GM21526 (cell line): ENCODE results near the gene CLASRP.

ENCODE experiments used
- ATAC-seq: cut with Tn5 transposase; IDR thresholded peaks from one replicate; pipeline ENCODE4 v1.9.1; 2021; ENCODE audit warnings: moderate library complexity; ENCODE audit not compliant: unreplicated experiment, low FRiP score

The CLASRP gene

DNA sequence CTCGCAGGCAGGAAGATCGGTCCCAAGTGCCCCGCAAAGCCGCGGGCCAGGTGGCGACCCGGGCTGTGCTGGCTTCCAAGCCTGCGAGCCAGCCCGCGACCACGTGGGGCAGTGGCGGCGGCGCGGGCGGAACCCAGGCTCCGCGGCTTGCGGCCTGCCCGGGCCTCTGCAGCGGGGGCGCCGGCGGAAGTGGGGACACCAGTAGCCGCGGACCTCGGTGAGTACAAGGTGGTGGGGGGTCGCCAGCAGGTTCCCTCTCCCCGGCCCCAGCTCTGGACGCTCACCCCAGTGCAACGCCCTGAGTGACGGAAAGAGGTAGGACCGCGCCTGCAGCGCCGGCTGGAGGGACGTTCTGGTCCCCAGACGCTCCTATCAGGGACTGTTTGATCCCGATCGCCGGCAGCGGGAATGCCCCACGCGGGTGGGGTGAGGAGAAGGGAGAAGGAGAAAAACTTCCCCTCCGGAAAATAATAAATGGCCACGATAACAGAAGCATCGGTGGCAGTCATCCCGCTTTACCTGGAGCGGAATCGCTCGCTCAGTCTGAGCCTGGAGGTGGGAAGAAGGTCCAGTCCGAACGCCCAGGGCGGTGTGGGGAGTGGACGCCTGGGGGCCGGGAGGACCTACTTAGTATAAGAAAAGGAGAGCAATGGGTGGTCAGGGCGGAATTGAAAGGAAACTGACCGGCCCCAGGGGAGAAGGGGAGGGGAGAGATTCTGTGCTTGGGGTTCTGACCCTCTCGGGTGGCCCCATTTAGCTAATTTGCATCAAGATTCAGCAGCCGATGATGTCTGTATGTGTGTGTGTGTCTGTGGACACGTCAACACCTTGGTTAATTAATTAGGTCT lies 40.4 kb downstream of the CLASRP start, which contains the start of gene GEMIN7:
Gene GEMIN7, plus strand, starts transcription at position 198 of the 848 bp plus-strand sequence. CDS start 10,855 bp downstream, outside the sequence.
- no peak for ATAC-seq

DNA sequence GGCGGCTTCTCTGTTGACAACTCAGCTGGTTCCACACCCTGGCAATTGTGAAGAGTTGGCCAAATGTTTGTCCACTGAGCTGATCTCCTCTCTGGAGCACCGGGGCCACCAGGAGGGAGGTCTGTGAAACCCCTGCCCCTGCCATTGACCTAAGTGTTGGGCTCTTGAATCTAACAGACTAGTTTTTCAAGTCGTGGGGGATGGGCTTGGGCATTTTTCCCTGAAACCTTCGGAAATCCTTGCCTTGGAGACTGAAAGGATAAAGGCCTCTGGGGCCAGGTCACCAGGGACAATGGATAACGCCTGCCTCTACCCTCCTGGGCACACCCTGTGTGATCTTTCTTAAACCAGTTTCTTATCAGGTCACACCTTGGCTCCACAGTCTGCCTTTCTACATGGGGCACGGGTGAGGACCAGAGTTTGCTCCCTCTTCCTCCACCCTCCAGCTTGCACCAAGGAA lies 41.1 kb downstream of the CLASRP start:
- no peak for ATAC-seq

DNA sequence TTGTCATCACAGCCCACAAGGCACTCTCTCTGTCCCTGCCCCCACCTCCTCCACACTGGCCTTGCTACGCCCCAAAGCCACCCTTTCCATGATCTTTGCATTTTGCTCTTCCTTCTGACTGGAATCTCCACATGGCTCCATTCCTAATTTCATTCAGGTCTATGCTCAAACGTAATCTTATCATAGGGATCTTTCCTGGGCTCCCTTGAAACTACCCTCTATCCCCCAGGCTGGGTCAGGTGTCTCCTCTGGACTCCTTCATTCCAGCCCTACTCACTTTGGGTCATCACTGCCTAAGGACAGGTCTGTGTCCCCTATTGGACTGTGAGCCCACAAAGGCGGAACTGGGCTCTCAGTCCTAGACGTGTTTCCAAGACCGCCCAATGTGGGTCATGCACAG lies 43.3 kb downstream of the CLASRP start:
- no peak for ATAC-seq

DNA sequence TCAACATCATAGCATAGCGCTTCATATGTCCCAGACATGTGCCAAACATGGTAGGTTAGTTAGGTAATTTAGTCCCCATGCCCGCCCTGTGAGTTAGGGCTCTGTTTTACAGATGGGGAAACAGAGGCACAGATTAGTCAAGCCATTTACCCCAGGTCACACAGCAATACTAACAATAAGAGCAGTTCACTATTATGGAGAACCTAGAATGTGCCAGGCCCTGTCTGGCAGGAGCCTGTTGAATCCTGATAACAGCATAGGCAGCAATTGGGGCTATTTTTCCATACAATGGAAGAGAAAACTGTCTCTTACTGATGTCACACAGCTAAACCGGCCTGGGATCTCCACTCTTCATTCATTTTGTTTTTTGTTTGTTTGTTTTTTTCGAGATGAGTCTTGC lies 47.6 kb downstream of the CLASRP start:
- ATAC-seq, result no peak

DNA sequence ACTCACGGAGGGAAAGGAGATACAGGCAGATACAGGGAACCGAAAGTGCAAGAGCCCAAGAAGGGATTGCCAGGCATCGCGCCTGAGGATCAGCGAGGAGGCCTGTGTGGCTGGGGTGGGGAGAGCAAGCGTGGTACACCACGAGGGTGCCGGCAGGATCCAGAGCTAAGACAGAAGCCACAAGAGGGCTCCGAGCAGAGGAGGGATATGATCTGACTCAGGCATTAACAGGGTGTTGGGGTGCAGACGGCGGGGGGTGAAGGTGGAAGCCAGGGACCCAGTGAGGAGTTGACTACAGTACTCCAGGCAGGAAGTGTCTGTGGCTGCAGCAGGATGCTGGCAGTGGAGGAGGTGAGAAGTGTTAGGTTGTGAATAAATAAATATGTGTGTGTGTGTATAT lies 48.7 kb downstream of the CLASRP start:
- no peak for ATAC-seq

DNA sequence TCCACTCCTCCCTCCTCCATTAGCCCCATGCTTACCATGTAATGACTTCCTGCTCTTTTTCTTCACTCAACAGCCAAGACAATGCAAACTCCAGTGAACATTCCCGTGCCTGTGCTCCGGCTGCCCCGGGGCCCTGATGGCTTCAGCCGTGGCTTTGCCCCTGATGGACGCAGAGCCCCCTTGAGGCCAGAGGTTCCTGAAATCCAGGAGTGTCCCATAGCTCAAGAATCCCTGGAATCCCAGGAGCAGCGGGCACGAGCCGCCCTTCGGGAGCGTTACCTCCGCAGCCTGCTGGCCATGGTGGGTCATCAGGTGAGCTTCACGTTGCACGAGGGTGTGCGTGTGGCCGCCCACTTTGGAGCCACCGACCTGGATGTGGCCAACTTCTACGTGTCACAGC lies 51.2 kb downstream of the CLASRP start:
- no peak for ATAC-seq

DNA sequence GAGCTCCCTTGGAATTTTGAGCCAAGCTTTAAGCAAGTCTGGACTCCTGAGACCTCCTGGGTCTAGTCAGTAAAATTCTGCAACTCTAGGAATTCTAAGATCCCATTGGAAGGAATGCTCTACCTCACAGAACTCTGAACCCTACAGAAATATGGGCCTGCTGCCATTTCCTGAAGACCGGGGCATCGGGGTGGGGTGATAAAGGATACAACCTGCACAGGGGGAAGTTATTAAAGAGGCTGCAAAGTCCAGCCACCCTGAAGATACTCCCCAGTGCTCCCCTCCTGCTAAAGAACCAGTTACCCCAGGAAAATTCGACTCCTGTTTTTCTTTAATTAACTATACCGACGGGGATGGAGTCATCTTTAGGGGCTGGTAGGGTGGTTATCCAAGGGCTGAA lies 51.8 kb downstream of the CLASRP start:
- no peak for ATAC-seq

DNA sequence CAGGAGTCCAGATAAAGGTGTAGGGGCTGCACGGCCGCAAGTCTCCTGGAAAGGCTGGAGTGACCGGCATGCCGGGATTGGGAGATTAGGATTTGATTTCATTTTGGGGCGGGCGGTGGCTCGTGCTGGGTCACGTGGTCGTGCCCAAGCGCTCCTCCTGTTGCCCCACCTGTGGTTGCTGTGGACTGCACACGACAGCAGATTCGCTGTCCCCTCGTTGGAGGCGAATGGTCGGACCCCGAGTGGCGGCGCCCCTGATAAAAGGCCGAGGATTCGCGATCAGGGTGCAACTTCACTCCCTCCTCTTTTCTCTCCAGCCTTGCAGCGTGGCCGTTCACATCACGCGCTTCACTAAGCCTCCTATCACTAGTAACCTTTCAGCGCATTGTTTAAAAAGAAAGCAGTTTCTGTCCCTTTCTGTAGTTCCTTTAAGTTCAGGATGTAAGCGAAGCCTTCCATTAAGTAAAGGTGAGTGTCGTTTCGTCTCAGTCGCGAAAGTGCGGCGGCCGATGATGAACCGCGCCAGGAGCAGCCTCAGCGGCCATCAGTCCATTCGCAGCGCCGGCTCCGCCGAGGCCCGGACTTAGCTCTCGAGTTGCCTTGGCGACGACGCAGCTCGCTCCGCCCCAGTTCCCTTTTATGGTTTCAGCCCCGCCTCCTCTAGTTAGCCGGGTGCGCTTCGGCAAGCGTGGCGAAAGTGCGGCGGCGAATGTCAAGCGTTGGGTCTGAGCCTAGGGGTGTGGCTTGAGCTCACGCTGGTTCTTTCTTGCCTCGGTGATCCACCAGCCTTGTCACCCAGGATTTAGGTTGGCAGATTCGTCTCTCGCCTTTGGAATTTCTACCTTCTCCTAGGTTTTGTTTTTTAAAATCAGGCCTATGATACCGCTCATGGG lies 52.4 kb downstream of the CLASRP start:
- ATAC-seq, result peak; percentile 56

DNA sequence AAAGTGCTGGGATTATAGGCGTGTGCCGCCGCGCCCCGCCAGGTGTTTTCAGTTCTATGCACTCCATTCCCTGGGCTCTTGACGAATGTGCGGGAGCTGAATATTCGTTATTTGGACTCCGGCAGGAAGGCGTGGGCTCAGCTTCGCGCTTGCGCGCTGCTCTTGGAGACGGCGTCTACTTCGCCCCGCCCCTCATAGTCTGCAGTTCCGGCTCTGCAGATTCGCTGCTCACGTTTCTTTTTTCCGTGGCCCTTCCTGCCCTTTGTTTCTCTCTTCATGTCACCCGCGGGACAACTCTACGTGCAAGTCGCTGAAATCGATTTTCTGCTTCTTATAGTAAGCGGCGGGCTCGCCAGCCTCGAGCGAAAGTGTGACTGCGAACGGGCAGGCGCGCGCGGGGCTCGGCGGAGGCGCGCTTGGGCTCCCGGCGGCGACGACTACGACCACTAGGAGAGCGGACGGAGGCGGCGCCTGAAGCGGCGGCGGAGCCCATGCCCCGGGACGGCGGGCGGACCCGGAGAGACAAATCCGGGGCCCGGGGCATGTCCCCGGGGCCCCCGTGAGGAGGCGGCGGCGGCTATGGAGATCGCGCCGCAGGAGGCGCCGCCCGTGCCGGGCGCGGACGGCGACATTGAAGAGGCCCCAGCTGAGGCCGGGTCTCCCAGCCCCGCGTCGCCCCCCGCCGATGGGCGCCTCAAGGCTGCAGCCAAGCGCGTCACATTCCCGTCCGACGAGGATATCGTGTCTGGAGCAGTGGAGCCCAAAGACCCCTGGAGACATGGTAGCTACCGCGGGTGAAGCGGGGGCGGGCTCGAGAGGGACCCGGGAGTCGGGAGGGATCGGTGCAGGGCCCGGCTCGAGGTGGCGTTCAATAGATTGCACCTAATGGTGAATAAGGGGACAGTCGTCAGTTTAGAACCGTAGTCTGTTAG lies 54.2 kb downstream of the CLASRP start, which contains the start of gene PPP1R37:
Gene PPP1R37, plus strand, starts transcription at position 433 of the 932 bp plus-strand sequence. Its CDS starts 147 bp downstream, at position 580.
- peak; percentile 47 for ATAC-seq

DNA sequence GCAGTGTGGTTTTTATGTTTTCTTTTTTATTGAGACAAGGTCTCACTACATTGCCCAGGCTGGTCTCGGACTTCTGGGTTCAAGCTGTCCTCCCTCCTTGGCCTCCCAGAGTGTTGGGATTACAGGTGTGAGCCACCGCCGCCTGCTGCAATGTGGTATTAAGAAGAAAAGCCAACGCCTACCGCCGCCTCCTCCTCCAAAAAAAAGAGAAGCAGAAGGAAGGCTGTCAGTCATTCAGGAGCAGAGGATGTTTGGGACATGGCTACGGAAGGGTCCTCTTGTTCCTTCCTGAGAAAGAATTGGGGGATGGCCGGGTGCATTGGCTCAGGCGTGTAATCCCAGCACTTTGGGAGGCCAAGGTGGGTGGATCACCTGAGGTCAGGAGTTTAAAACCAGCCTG lies 55.3 kb downstream of the CLASRP start:
- no peak for ATAC-seq

DNA sequence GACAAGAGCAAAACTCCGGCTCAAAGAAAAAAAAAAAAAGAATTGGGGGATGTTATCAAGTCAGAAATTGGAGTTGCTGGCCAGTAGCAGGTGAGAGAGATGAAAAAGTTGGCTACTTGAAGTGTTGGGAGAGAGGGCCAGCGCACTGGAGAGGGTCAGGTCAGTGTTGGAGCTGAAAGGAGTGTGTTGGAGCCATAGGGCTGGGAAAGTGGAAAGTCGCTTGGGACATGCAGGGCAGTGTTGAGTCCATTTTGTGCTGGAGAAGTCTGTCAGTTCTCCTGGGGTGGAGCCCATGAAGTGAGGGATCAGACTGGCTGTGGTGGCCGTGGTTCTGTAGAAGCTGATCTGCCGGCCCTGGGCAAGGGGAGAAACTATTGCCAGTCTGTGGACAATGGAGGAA lies 55.9 kb downstream of the CLASRP start:
- ATAC-seq, result no peak

DNA sequence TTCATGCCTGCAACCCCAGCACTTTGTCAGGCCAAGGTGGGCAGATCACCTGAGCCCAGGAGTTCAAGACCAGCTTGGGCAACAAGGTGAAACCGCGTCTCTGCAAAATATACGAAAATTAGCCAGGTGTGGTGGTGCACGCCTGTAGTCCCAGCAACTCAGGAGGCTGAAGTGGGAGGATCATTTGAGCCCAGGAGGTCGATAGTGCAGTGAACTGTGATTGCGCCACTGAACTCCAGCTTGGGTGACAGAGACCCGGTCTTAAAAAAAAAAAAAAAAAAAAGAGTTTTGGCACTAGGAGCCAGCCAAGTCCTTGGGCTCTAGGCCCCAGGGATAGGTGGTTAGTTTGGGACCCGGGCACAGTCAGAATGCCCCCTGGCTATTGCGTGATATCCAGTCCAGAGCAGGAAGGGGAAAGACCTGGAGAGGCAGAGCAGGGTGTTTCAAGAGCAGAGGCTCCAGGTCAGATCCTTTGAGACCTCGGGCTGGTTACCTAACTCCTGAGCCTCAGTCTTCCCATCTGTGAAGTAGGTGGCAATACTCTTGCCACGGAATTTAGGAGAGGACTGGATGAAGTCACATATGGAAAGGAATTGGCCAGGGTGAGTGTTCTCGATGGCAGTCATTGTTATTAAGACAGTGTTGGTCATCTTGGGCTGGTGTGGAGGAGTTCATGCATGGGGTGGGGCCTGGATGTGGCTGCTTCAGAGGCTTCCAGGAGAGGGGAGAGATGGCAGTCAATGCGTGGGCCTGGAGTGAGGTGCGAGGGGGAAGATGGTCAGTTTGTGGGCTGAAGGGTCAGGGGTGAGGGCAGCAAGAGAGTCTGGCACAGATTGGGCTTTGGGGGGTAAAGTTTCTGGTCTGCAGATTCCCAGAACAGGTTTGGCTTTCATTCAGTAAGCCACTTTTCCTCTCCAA lies 56.9 kb downstream of the CLASRP start:
- ATAC-seq, result no peak

DNA sequence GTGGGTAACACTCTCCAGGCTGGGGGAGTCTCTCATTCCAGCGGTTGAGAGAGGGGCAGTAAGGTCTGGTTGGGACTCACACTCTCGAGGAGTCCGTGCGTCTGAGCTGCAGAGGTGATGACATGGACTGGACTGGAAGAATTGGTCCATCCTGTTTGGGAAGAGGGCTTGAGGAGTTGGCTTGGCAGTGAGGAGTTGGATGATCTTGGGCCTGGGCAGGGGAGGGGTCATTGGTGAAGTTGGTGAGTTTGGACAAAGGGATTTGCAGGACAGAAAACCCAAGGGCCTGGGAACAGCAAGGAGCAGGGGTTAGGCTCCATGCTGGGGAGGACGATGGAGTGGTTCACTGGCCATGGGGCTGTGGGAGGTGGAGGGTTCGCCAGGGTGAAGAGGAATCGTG lies 57.9 kb downstream of the CLASRP start:
- no peak for ATAC-seq

DNA sequence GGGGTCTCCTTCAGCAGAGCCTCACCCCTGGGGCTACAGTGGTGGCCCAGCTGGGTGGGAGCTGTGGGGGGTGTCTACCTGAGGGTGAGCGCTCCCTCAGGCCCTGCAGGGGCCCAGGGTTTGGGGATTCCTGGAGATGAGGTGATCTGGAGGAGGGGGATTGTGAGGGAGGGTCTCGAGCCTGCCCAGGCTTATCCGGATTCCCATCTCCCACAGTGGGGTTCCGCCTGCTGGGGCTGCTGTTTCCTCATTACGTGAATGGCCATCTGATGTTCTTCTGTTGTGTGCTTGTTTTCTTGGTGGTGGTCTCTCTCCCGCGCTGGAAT lies 58.6 kb downstream of the CLASRP start:
- no peak for ATAC-seq

DNA sequence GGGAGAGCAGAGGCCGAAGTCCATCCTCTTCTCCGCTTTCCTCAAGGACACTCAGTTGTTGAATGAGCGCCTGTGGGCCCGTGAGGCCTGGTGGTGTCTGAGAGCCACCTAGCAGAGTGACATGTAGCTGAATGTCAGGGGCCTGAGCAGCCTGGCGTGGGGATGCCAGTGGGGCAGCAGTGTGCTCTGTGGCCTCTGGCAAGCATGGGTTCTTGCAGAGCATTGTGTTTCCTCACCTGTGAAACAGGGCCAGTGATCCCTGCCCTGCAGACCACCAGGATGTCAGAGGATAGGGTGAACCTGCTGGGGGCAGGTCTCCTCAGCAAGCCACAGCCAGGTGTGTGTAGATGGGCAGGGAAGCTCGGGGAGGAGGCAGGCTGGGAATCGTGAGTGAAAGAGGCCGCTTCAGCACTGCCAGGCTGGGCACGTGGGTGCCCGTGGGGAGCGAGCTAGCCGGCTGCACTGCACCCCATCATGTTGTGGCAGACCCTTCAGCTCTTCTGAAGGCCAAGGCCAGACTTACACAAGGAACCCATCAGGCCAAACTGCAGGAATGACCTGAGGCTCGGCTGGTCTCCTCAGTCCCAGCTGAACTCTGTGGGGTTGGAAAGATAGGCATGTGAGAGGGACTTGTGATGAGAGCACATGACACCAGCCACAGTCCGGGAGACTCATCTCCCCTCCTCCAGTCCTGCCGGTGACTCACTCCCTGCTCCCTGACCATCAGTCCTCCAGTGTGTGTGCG lies 59.1 kb downstream of the CLASRP start:
- no peak for ATAC-seq

DNA sequence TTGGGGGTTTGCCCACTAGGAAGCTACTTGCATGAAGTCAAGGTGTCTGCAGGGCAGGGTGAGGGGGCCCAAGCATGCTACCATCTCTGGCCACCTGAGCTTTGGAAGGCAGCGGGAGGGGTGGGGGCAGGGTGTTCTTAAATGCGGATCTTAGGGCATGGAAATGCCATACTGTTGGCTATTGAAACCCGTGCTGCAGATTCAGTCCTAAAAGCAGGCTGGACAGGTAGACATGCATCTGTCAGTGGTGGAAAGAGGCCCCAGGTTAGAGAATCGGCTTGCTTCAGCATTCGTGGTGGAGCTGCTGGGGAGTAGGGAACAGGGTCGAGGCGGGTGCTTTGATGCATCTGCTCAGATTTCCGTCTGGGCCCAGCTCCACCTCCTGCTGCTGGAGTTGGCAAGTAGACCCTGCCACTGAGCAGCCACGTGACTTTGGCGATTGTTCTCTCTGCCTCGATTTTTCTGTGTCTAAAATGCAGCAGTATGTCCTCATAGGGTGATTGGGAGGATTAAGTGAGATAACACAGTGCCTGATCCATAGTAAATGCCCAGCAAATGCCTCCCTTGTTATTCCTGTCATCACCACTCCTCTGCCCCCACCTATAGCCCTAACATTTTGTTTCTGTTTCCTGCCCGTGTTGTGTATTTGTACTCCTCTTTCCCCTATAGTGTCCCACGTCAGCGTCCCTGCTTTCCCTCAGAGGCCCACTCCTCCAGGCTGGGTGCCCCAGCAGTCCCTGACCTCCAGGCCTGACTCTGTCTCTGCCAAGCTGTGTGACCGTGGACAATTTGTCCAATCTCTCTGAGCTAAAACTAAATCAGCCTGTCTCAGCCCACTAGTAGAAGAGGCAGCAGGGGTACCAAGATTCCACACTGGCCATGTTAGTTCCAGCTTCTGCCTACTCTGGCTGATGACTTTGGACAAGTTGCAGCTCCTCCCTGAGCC lies 59.9 kb downstream of the CLASRP start:
- ATAC-seq, result no peak

DNA sequence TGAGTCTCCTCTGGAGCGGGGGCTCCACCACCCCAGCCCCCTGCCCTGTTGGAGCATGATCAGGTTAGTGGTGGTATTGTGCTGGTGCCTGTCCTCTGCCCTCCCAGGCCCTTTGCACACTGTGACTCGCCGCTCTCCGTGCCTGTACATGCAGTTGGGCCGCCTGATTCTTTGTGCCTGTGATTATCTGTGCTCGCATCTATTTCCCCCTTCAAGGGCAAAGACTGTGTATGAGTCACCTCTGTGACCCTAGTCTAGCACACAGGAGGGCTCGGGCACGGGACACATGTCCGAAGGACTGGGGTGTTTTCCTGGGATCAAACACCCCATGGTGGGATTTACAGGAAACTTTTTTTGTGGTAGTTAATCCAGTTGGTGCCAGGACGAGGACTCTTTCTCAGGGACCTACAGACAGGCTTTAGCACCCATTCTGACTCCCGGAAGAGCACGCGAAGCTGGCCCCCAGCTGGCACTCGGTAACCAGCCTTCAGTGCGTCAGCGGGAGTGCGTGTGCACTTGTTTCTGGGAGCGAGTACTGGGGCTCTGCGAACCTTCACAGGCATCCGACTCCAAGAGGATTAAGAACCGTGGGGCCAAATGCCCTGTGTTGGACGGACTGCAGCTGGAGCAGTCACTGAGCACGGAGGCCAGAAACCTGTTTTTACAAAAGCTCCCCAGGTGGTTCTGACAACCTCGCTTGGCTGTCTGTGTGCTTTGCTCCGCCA lies 60.8 kb downstream of the CLASRP start:
- ATAC-seq, result no peak
